Tibial artery (tissue), 4 donors: ENCODE measurements around the gene RUNX2.

Source experiments
- DNase-seq, 2 donors: peaks; one replicate each; pipeline ENCODE4 v3.0.0-alpha.2; 2019
- H3K27ac ChIP-seq, 2 donors: fragments of 200-600 bp; sonication (generic) in 1 of 2; 1 replicate in 1 of 2; 2 replicates in 1 of 2; pipeline ENCODE4 v1.5.1; 2018 to 2019; ENCODE audit warnings: mild to moderate bottlenecking in 1 of 2
- H3K27me3 ChIP-seq, 2 donors: fragments of 200-600 bp; sonication (generic) in 1 of 2; one replicate each; pipeline versions ENCODE4 v1.5.1 to v1.6.0; 2016 to 2019
- H3K36me3 ChIP-seq, 3 donors: fragments of 200-600 bp; sonication (generic) in 2 of 3; one replicate each; pipeline ENCODE4 v1.5.1; 2016 to 2019; ENCODE audit warnings: mild to moderate bottlenecking in 2 of 3
- H3K4me1 ChIP-seq, 4 donors: fragments of 200-600 bp; sonication (generic) in 2 of 4; 1 replicate in 3 of 4; 2 replicates in 1 of 4; pipeline ENCODE4 v1.5.1; 2016 to 2019
- H3K4me3 ChIP-seq, 2 donors: fragments of 200-600 bp; sonication (generic) in 1 of 2; 1 replicate in 1 of 2; 2 replicates in 1 of 2; pipeline ENCODE4 v1.5.1; 2018 to 2019; ENCODE audit warnings: mild to moderate bottlenecking in 2 of 2
- H3K9me3 ChIP-seq, 3 donors: fragments of 200-600 bp; sonication (generic) in 1 of 3; one replicate each; pipeline ENCODE4 v1.5.1; 2016 to 2019
- CTCF ChIP-seq, 2 experiments: fragments of 200-600 bp in 1 of 2; fragments of 450-650 bp in 1 of 2; IDR thresholded peaks; one replicate each; pipeline ENCODE4 v1.5.1; 2017 to 2019; ENCODE audit warnings: antibody characterized with exemption in 2 of 2, mild to moderate bottlenecking in 1 of 2, moderate library complexity in 1 of 2
- intact Hi-C: fragments of 100-400 bp; cut with DNase I; formaldehyde crosslinking; loops from one replicate; pipeline ENCODE4 v1.15.0; 2023; ENCODE audit warnings: low total_unique reads

RUNX2 gene

GRCh38 chr6:45297320-45297719, 30.8 kb upstream of the RUNX2 start:
- intact Hi-C loops: no loop called here
- Histone ChIP-seq H3K36me3 (no peaks in the 10 kb centered on the region), H3K4me3 (no peak overlapping the region), H3K4me1 (no peaks in the 10 kb centered on the region), H3K27me3 (no peaks in the 10 kb centered on the region), H3K27ac (no peak overlapping the region), H3K9me3 (peaks cover 0 to 4% (median 0%) of the 10 kb centered on the region in 3 donors)
- TF ChIP-seq CTCF (IDR thresholded peaks at IDR 0.05): no peak
- no peak for DNase-seq

GRCh38 chr6:45299096-45299581, 29.0 kb upstream of the RUNX2 start:
- H3K36me3 ChIP-seq: no peaks in the 10 kb centered on the region
- no peak overlapping the region for H3K4me3 ChIP-seq
- no peaks in the 10 kb centered on the region for H3K4me1 ChIP-seq
- intact Hi-C loops: no loop called here
- DNase-seq: no peak
- H3K27me3 ChIP-seq: no peaks in the 10 kb centered on the region
- H3K9me3 ChIP-seq: no peaks in the 10 kb centered on the region
- no peak overlapping the region for H3K27ac ChIP-seq
- TF ChIP-seq CTCF (IDR thresholded peaks at IDR 0.05): no peak

- TF ChIP-seq CTCF (IDR thresholded peaks at IDR 0.05): no peak
- Histone ChIP-seq H3K27me3 (no peaks in the 10 kb centered on the region), H3K4me1 (no peaks in the 10 kb centered on the region), H3K9me3 (no peaks in the 10 kb centered on the region), H3K4me3 (no peak overlapping the region), H3K27ac (no peak overlapping the region), H3K36me3 (no peaks in the 10 kb centered on the region)
- intact Hi-C loops: no loop called here
- DNase-seq: no peak
These were observed 27.4 kb upstream of the RUNX2 start for GRCh38 chr6:45300736-45301135.

GRCh38 chr6:45301348-45302142, 26.6 kb upstream of the RUNX2 start:
- intact Hi-C loops: no loop called here
- H3K9me3 ChIP-seq: no peaks in the 10 kb centered on the region
- no peaks in the 10 kb centered on the region for H3K36me3 ChIP-seq
- no peak for DNase-seq
- no peak overlapping the region for H3K27ac ChIP-seq
- no peaks in the 10 kb centered on the region for H3K4me1 ChIP-seq
- no peak overlapping the region for H3K4me3 ChIP-seq
- H3K27me3 ChIP-seq: no peaks in the 10 kb centered on the region
- TF ChIP-seq CTCF (IDR thresholded peaks at IDR 0.05): no peak

- no peak for TF ChIP-seq CTCF (IDR thresholded peaks at IDR 0.05)
- H3K9me3 ChIP-seq: no peaks in the 10 kb centered on the region
- no peaks in the 10 kb centered on the region for H3K36me3 ChIP-seq
- no peak for DNase-seq
- no peaks in the 10 kb centered on the region for H3K27me3 ChIP-seq
- no peak overlapping the region for H3K27ac ChIP-seq
- H3K4me1 ChIP-seq: no peaks in the 10 kb centered on the region
- H3K4me3 ChIP-seq: no peak overlapping the region
- intact Hi-C loops: no loop called here
These were observed 25.3 kb upstream of the RUNX2 start for GRCh38 chr6:45302832-45303231.
